Panc1 (cell line): ENCODE data around the gene ATAD5.

Source experiments
- POLR2AphosphoS5 ChIP-seq: IDR thresholded peaks from 2 replicates; pipeline ENCODE4 v1.6.1; 2012; ENCODE audit warnings: mild to moderate bottlenecking, low read depth, low read length, moderate library complexity
- TF ChIP-seq, protein P1 (sequence below): fragments of 450-650 bp; IDR thresholded peaks from 2 replicates; pipeline ENCODE4 v1.5.1; 2017; ENCODE audit warnings: mild to moderate bottlenecking
- TF ChIP-seq, protein P2 (sequence below), 2 experiments: IDR thresholded peaks; 2 replicates each; pipeline ENCODE4 v1.6.1; 2011 to 2012; ENCODE audit warnings: low read depth in 2 of 2, control low read depth in 1 of 2, low read length in 1 of 2, mild to moderate bottlenecking in 1 of 2, moderate library complexity in 1 of 2; ENCODE audit not compliant: insufficient read depth in 1 of 2

DNA sequence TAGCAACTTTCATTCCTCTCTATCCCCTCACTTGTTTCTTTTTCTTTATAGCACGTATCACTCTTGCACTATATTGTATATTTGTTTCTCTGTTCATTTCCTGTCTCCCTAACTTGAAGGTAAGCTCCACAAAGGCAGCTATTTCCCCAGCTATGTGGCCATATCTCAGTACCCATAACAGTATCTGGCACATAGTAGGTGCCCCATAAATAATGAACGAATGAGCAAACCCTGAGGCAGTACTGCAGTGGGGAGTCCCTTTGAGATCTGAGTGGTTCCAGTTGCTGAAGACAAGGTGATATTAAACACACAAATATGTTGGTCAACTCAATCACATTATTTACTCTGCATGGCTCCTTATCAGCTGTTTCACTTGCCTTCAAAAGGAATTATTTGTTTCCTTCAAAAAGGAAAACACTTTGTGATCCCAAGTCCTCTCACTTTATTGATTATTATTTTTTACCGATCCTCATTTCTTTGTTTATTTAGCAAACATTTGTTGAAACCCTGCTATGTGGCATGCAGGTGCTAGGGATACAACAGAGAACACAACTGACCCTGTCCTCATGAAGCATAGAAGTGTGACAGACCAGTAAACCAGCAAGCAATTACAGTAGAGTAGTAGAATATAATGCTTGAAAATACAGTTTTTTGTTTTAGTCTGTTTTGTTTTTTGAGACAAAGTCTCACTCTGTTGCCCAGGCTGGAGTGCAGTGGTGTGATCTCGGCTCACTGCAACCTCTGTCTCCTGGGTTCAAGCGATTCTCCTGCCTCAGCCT, 84.3 kb downstream of the ATAD5 start:
- TF ChIP-seq, protein P1, sequence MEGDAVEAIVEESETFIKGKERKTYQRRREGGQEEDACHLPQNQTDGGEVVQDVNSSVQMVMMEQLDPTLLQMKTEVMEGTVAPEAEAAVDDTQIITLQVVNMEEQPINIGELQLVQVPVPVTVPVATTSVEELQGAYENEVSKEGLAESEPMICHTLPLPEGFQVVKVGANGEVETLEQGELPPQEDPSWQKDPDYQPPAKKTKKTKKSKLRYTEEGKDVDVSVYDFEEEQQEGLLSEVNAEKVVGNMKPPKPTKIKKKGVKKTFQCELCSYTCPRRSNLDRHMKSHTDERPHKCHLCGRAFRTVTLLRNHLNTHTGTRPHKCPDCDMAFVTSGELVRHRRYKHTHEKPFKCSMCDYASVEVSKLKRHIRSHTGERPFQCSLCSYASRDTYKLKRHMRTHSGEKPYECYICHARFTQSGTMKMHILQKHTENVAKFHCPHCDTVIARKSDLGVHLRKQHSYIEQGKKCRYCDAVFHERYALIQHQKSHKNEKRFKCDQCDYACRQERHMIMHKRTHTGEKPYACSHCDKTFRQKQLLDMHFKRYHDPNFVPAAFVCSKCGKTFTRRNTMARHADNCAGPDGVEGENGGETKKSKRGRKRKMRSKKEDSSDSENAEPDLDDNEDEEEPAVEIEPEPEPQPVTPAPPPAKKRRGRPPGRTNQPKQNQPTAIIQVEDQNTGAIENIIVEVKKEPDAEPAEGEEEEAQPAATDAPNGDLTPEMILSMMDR = no peak
- TF ChIP-seq, protein P2, sequence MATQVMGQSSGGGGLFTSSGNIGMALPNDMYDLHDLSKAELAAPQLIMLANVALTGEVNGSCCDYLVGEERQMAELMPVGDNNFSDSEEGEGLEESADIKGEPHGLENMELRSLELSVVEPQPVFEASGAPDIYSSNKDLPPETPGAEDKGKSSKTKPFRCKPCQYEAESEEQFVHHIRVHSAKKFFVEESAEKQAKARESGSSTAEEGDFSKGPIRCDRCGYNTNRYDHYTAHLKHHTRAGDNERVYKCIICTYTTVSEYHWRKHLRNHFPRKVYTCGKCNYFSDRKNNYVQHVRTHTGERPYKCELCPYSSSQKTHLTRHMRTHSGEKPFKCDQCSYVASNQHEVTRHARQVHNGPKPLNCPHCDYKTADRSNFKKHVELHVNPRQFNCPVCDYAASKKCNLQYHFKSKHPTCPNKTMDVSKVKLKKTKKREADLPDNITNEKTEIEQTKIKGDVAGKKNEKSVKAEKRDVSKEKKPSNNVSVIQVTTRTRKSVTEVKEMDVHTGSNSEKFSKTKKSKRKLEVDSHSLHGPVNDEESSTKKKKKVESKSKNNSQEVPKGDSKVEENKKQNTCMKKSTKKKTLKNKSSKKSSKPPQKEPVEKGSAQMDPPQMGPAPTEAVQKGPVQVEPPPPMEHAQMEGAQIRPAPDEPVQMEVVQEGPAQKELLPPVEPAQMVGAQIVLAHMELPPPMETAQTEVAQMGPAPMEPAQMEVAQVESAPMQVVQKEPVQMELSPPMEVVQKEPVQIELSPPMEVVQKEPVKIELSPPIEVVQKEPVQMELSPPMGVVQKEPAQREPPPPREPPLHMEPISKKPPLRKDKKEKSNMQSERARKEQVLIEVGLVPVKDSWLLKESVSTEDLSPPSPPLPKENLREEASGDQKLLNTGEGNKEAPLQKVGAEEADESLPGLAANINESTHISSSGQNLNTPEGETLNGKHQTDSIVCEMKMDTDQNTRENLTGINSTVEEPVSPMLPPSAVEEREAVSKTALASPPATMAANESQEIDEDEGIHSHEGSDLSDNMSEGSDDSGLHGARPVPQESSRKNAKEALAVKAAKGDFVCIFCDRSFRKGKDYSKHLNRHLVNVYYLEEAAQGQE (IDR thresholded peaks at IDR 0.05; ENCODE audit: insufficient read depth in 1 of 2, low read depth in 2 of 2, low read length in 1 of 2) = no peak
- no peak for TF ChIP-seq POLR2AphosphoS5
